K562 (cell line): ENCODE measurements around the gene FAM111B. TPM values are rescaled to one million over a fixed set of nuclear protein-coding genes. Genes with fewer than 3 reads are reported as not detected.

ENCODE experiments used
- ATAC-seq: fragments of 200-7000 bp; cut with Tn5 transposase; 3 replicates; pipeline ENCODE4 v1.9.1; 2020; ENCODE audit warnings: moderate library complexity
- BruUV-seq: library from RNA; stranded (reverse); fragments of 400-500 nt; replicated peaks from 2 replicates; lab custom pipeline; 2021; lab: Mats Ljungman, UMichigan
- CTCF ChIA-PET: fragments of 300-600 bp; formaldehyde crosslinking; extraction: SDS; loops from one replicate; lab custom pipeline; 2021; ENCODE audit warnings: low intra/inter-chr PET ratio; lab: Yijun Ruan, JAX
- POLR2A ChIA-PET: fragments of 300-600, 350-650 bp; sonication (Branson Sonifier 250); formaldehyde crosslinking; extraction: SDS; loops from one replicate; lab custom pipeline; 2021; ENCODE audit warnings: antibody characterized with exemption, inconsistent platforms; lab: Yijun Ruan, JAX
- DNase-seq, 4 experiments: peaks; one replicate each; pipeline versions ENCODE4 v3.0.0 to v3.0.0-alpha.2; 2011 to 2018; ENCODE audit warnings: low spot score in 3 of 4, mixed read lengths in 3 of 4; ENCODE audit errors: extremely low read depth in 1 of 4
- FAIRE-seq: peaks from 2 replicates; lab custom pipeline; 2011; peaks lifted over from hg19 to GRCh38; lab: Jason Lieb, UNC
- H2AFZ ChIP-seq: 2 replicates; pipeline ENCODE4 v1.6.0; 2011; ENCODE audit warnings: low read depth, low read length, control low read depth, inconsistent platforms
- H3K27ac ChIP-seq: fragments of 200-600 bp; 3 replicates; pipeline ENCODE4 v1.8.0; 2011; ENCODE audit warnings: low read depth, mild to moderate bottlenecking, control low read depth, inconsistent platforms, low read length, moderate library complexity, mixed read lengths; ENCODE audit errors: extremely low read depth
- H3K27me3 ChIP-seq, 2 experiments: fragments of 300-600 bp in 1 of 2; 2 replicates in 1 of 2; 3 replicates in 1 of 2; pipeline versions ENCODE4 v1.6.0 to v1.8.0; 2011; ENCODE audit warnings: inconsistent platforms in 2 of 2, low read length in 2 of 2, mild to moderate bottlenecking in 1 of 2, mixed read lengths in 1 of 2, moderate library complexity in 1 of 2; ENCODE audit not compliant: control insufficient read depth in 2 of 2, insufficient read depth in 2 of 2
- H3K36me3 ChIP-seq: fragments of 300-600 bp; 3 replicates; pipeline ENCODE4 v1.8.0; 2011; ENCODE audit warnings: mild to moderate bottlenecking, low read length, inconsistent platforms; ENCODE audit not compliant: control insufficient read depth, insufficient read depth
- H3K4me1 ChIP-seq, 2 experiments: fragments of 200-600 bp in 1 of 2; replicated peaks in 1 of 2; 2 replicates in 1 of 2; 3 replicates in 1 of 2; pipeline versions ENCODE4 v1.5.1 to v1.8.0; 2011; ENCODE audit warnings: inconsistent platforms in 2 of 2, low read length in 2 of 2, mild to moderate bottlenecking in 1 of 2, mixed read lengths in 1 of 2, moderate library complexity in 1 of 2; ENCODE audit not compliant: control insufficient read depth in 2 of 2, insufficient read depth in 2 of 2
- H3K4me2 ChIP-seq: 2 replicates; pipeline ENCODE4 v1.6.1; 2011; ENCODE audit warnings: low read length, control low read depth, inconsistent platforms, mixed read lengths; ENCODE audit not compliant: insufficient read depth
- H3K4me3 ChIP-seq: fragments of 200-600 bp; sonication (generic), shearing (Covaris generic); 2 replicates; pipeline ENCODE4 v1.5.1; 2016; ENCODE audit warnings: control low read depth, inconsistent platforms
- H3K79me2 ChIP-seq: fragments of 200-600 bp; 3 replicates; pipeline ENCODE4 v1.8.0; 2011; ENCODE audit warnings: low read length, inconsistent platforms; ENCODE audit not compliant: control insufficient read depth, insufficient read depth
- H3K9ac ChIP-seq, 2 experiments: 2 replicates each; pipeline versions ENCODE4 v1.6.0 to v1.6.1; 2011; ENCODE audit warnings: low read depth in 2 of 2, low read length in 2 of 2, control low read depth in 1 of 2, inconsistent platforms in 1 of 2, mild to moderate bottlenecking in 1 of 2, mixed read lengths in 1 of 2; ENCODE audit not compliant: insufficient read depth in 1 of 2
- H3K9me1 ChIP-seq: one replicate; pipeline ENCODE4 v1.6.0; 2011; ENCODE audit warnings: inconsistent platforms, mild to moderate bottlenecking, low read length, moderate library complexity; ENCODE audit not compliant: control insufficient read depth, insufficient read depth
- H3K9me3 ChIP-seq: replicated peaks from 2 replicates; pipeline ENCODE4 v1.5.1; 2011; ENCODE audit warnings: low read depth, low read length, inconsistent platforms; ENCODE audit not compliant: control insufficient read depth, insufficient read depth
- H4K20me1 ChIP-seq: replicated peaks from 2 replicates; pipeline ENCODE4 v1.6.1; 2011; ENCODE audit warnings: low read length, inconsistent platforms, mixed read lengths; ENCODE audit not compliant: control insufficient read depth, insufficient read depth
- ASH1L ChIP-seq: fragments of 450-650 bp; IDR thresholded peaks from 2 replicates; pipeline ENCODE4 v1.6.1; 2018; ENCODE audit warnings: borderline replicate concordance, mild to moderate bottlenecking, low read depth; ENCODE audit not compliant: partially characterized antibody
- CBX2 ChIP-seq: fragments of 200-600 bp; sonication (generic); IDR thresholded peaks from one replicate; pipeline ENCODE4 v1.6.1; 2012; ENCODE audit warnings: mild to moderate bottlenecking, low read length, inconsistent platforms; ENCODE audit not compliant: insufficient read depth, poor library complexity, severe bottlenecking
- GABPA ChIP-seq: fragments of 200-800 bp; sonication (Bioruptor generic); conservative IDR thresholded peaks from 2 replicates; pipeline ENCODE4 v1.6.1; 2016; ENCODE audit warnings: low read depth, missing genetic modification characterization, missing compliant biosample characterization
- KAT7 ChIP-seq: sonication (generic); formaldehyde crosslinking; IDR thresholded peaks from 2 replicates; pipeline ENCODE4 v1.8.0; 2022; ENCODE audit warnings: missing genetic modification reagents, mild to moderate bottlenecking, borderline replicate concordance
- NKRF ChIP-seq: fragments of 450-650 bp; IDR thresholded peaks from 2 replicates; pipeline ENCODE4 v1.6.1; 2016; ENCODE audit warnings: borderline replicate concordance
- POLR2H ChIP-seq: IDR thresholded peaks from 2 replicates; pipeline ENCODE4 v1.6.1; 2016; ENCODE audit warnings: missing genetic modification characterization, low read depth, mild to moderate bottlenecking, control low read depth, missing compliant biosample characterization, moderate library complexity
- WGBS: fragments of 100-300 bp; shearing (Covaris generic); methylation state at CpG from one replicate; pipeline ENCODE4 v1.1.6; 2016; ENCODE audit warnings: low coverage, mixed read lengths; ENCODE audit not compliant: insufficient coverage; ENCODE audit errors: missing lambda C conversion rate; 5-methylcytosine and 5-hydroxymethylcytosine counted together
- in situ Hi-C: fragments of 300-500 bp; cut with MboI; formaldehyde crosslinking; loops from 4 replicates; pipeline ENCODE4 v1.15.0; 2018; ENCODE audit warnings: inconsistent platforms, mixed read lengths
- intact Hi-C: fragments of 100-400 bp; cut with micrococcal nuclease; formaldehyde crosslinking; loops from 2 replicates; pipeline ENCODE4 v1.14.2; 2022
- polyA plus RNA-seq, 8 experiments: library from polyadenylated mRNA; depleted of rRNA in 4 of 8; stranded (reverse) in 5 of 8; unstranded in 3 of 8; fragments of >200 nt; fragmentation: Nextera tagmentation in 2 of 8; fragmentation: Illumina TruSeq in 1 of 8; extraction: Ambion mirVana in 2 of 8; extraction: Trizol in 1 of 8; gene quantifications; 2 replicates each; pipeline versions ENCODE4 v1.2.1 to v1.2.3, GENCODE V29; 2011 to 2014; ENCODE audit warnings: inconsistent platforms in 1 of 8, missing spikeins in 1 of 8
- total RNA-seq, 7 experiments: library from RNA; depleted of rRNA in 6 of 7; stranded (reverse); fragments of >200 nt in 6 of 7; fragmentation: Illumina TruSeq in 2 of 7; extraction: Trizol in 2 of 7; gene quantifications; 2 replicates each; pipeline versions ENCODE4 v1.2.1 to v1.2.3, GENCODE V29; 2011 to 2021; ENCODE audit warnings: low replicate concordance in 1 of 7

The FAM111B gene
- total and polyA plus RNA-seq, 9 of the 15 experiments (the other 6 are each of a cell fraction or from before 2014, with no cell fraction given) = 0.01 to 0.33 (median 0.06) TPM; not detected in 5

GRCh38 chr11:59138643-59139042 lies 31.6 kb downstream of the FAM111B start:
- intact Hi-C loops = no loop called here
- Histone ChIP-seq H3K4me1 (peaks cover 4 to 14% of the 10 kb centered on the region in 2 experiments; a peak in 4 of 5 replicates), H3K9me3 (no peaks in the 10 kb centered on the region), H3K27ac (no peak overlapping the region), H3K36me3 (no peaks in the 10 kb centered on the region), H2AFZ (no peak overlapping the region), H3K4me3 (no peak overlapping the region), H4K20me1 (no peaks in the 10 kb centered on the region), H3K4me2 (no peak overlapping the region), H3K27me3 (no peaks in the 10 kb centered on the region), H3K9me1 (no peaks in the 10 kb centered on the region), H3K9ac (no peak overlapping the region), H3K79me2 (no peaks in the 10 kb centered on the region)
- ATAC-seq (no peak), DNase-seq (no peak), FAIRE-seq (no peak)
- in situ Hi-C loops = loop anchor here (25.0 kb wide), 1 partner anchor 501 kb away; no protein-coding TSS in a partner anchor
- ChIA-PET POLR2A (no interaction called here), CTCF (interaction anchor here (0.6 kb wide), 1 partner anchor 36 kb away, joined by 3 read pairs; no protein-coding TSS in a partner anchor)
- 8% methylated on average over 2 of the region's 2 CpGs for WGBS
- TF ChIP-seq GABPA = no peak
- BruUV-seq = no TSS peak

- CTCF ChIA-PET = interaction anchor here (0.6 kb wide), 1 partner anchor 1835 kb away, joined by 3 read pairs; no protein-coding TSS in a partner anchor
Measured at GRCh38 chr11:59141191-59141590, 34.2 kb downstream of the FAM111B start.

More at GRCh38 chr11:59141191-59141590, 34.2 kb downstream of the FAM111B start:
- Histone ChIP-seq H3K27ac (no peak overlapping the region), H3K79me2 (peaks cover 7% of the 10 kb centered on the region; the same call in 1 of the 3 replicates), H4K20me1 (no peaks in the 10 kb centered on the region)
- in situ Hi-C loops = loop anchor here (25.0 kb wide), 1 partner anchor 504 kb away; no protein-coding TSS in a partner anchor
- BruUV-seq = no TSS peak
- intact Hi-C loops = loop anchor here (10.0 kb wide), 2 partner anchors 366 to 566 kb away; partner anchors contain the start of genes LPXN and ZFP91
- no peak for FAIRE-seq
- TF ChIP-seq NKRF (no peak), POLR2H (no peak), ASH1L (no peak), KAT7 (no peak), CBX2 (no peak)
- TF ChIP-seq, all 486 proteins: peak for 0
- POLR2A ChIA-PET = no interaction called here
- DNase-seq = no peak
- no peak overlapping the region for H2AFZ ChIP-seq
- no peak for ATAC-seq
- WGBS = 23% methylated on average over 4 of the region's 4 CpGs
- H3K9ac ChIP-seq = no peak overlapping the region
- no peaks in the 10 kb centered on the region for H3K27me3 ChIP-seq
- H3K4me3 ChIP-seq = no peak overlapping the region
- no peak overlapping the region for H3K4me2 ChIP-seq
- H3K9me3 ChIP-seq = no peaks in the 10 kb centered on the region
- H3K9me1 ChIP-seq = no peaks in the 10 kb centered on the region
- peaks cover 16 to 22% of the 10 kb centered on the region in 2 experiments for H3K4me1 ChIP-seq
- no peaks in the 10 kb centered on the region for H3K36me3 ChIP-seq
